ENCODE data around the gene NTF4.

DNA sequence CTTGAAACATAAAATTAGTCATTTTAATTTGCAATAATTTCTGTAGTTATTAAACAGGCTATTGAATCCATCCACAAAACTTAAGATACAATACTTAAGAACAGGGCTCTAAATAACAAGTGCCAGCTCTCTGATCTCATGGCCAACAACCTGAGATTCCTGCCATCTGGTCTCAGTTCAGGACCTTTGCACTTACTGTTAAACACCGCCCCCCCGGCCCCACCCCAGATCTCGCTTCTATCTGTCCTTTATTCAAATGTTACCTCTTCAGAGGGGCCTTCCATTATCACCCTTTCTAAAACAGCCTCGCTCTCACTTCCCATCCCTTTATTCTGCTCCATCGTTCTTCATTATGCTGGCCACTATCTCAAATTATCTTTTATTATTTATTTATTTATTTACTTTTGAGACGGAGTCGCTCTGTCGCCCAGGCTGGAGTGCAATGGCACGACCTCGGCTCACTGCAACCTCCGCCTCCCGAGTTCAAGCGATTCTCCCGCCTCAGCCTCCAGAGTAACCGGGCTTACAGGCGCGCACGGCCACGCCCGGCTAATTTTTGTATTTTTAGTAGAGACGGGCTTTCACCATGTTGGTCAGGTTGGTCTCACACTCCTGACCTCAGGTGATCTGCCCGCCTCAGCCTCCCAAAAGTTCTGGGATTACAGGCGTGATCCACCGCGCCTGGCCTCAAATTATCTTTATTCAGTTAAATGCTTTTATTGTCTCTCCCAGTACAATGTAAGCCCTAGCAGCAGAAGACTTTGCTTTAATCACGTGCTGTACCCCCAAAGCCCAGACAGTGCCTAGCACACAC, 19.8 kb upstream of the NTF4 start:
- TF ChIP-seq EZH2 (IDR thresholded peaks at IDR 0.05) (no peak), JUND (IDR thresholded peaks at IDR 0.05) (no peak), POLR2AphosphoS5 (IDR thresholded peaks at IDR 0.05; ENCODE audit: low read depth, low read length) (no peak), ZFX (IDR thresholded peaks at IDR 0.05) (no peak), CTCF (IDR thresholded peaks at IDR 0.05 in 2 of 3, conservative IDR thresholded peaks at IDR 0.05 in 1 of 3; ENCODE audit: borderline replicate concordance in 1 of 3, insufficient read depth in 1 of 3, low read depth in 2 of 3, low read length in 2 of 3) (no peak), MAX (IDR thresholded peaks at IDR 0.05) (no peak), ZBTB33 (IDR thresholded peaks at IDR 0.05; ENCODE audit: extremely low read depth, insufficient replicate concordance, low read length) (no peak), RAD21 (IDR thresholded peaks at IDR 0.05; ENCODE audit: low read depth) (no peak), POLR2A (IDR thresholded peaks at IDR 0.05; ENCODE audit: borderline replicate concordance, extremely low read depth, insufficient read depth, insufficient read length) (no peak), CEBPB (IDR thresholded peaks at IDR 0.05; ENCODE audit: low read depth) (no peak), ZNF274 (IDR thresholded peaks at IDR 0.05; ENCODE audit: low read depth, low read length) (no peak)
- TF ChIP-seq, protein P1, sequence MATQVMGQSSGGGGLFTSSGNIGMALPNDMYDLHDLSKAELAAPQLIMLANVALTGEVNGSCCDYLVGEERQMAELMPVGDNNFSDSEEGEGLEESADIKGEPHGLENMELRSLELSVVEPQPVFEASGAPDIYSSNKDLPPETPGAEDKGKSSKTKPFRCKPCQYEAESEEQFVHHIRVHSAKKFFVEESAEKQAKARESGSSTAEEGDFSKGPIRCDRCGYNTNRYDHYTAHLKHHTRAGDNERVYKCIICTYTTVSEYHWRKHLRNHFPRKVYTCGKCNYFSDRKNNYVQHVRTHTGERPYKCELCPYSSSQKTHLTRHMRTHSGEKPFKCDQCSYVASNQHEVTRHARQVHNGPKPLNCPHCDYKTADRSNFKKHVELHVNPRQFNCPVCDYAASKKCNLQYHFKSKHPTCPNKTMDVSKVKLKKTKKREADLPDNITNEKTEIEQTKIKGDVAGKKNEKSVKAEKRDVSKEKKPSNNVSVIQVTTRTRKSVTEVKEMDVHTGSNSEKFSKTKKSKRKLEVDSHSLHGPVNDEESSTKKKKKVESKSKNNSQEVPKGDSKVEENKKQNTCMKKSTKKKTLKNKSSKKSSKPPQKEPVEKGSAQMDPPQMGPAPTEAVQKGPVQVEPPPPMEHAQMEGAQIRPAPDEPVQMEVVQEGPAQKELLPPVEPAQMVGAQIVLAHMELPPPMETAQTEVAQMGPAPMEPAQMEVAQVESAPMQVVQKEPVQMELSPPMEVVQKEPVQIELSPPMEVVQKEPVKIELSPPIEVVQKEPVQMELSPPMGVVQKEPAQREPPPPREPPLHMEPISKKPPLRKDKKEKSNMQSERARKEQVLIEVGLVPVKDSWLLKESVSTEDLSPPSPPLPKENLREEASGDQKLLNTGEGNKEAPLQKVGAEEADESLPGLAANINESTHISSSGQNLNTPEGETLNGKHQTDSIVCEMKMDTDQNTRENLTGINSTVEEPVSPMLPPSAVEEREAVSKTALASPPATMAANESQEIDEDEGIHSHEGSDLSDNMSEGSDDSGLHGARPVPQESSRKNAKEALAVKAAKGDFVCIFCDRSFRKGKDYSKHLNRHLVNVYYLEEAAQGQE (IDR thresholded peaks at IDR 0.05; ENCODE audit: low read depth) = no peak
- TF ChIP-seq, protein P2, sequence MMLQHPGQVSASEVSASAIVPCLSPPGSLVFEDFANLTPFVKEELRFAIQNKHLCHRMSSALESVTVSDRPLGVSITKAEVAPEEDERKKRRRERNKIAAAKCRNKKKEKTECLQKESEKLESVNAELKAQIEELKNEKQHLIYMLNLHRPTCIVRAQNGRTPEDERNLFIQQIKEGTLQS (IDR thresholded peaks at IDR 0.05) = no peak
